GM20000 (cell line): Measurements from ENCODE around the gene PCBD1.

ENCODE experiments used
- DNase-seq: peaks from one replicate; pipeline ENCODE4 v3.0.0; 2012; ENCODE audit warnings: low spot score
- CTCF ChIP-seq: IDR thresholded peaks from 2 replicates; pipeline ENCODE4 v1.5.1; 2012; ENCODE audit warnings: mild to moderate bottlenecking, control low read depth; ENCODE audit errors: extremely low read depth, missing control alignments

PCBD1 gene

GRCh38 chr10:70887804-70888800, at the start of gene PCBD1:
Gene PCBD1, minus strand, starts transcription at chr10:70888565. Its CDS starts 32 bp downstream, at chr10:70888533.
- DNase-seq, result peak; percentile 88

GRCh38 chr10:70937661-70938060, 49.3 kb upstream of the PCBD1 start:
- no peak for DNase-seq
- TF ChIP-seq CTCF, result no peak

More at GRCh38 chr10:70887804-70888800, at the start of gene PCBD1:
- no peak for TF ChIP-seq CTCF

- TF ChIP-seq CTCF, result no peak
- no peak for DNase-seq
These were observed 47.7 kb upstream of the PCBD1 start for GRCh38 chr10:70936111-70936510.

GRCh38 chr10:70935631-70936030, 47.3 kb upstream of the PCBD1 start:
- no peak for DNase-seq
- TF ChIP-seq CTCF, result no peak

- DNase-seq, result no peak
- no peak for TF ChIP-seq CTCF
These were observed 46.8 kb upstream of the PCBD1 start for GRCh38 chr10:70935125-70935625.

- TF ChIP-seq CTCF, result no peak
- DNase-seq, result no peak
These were observed 46.3 kb upstream of the PCBD1 start for GRCh38 chr10:70934701-70935100.
